Measurements from ENCODE around the gene RIT2. TPM values are rescaled to one million over a fixed set of nuclear protein-coding genes. Genes with fewer than 3 reads are reported as not detected.

Gene RIT2
- total RNA-seq, 2 experiments from 2014 or later: not detected

- Mint-ChIP-seq H3K9me3 (peaks cover 2% of the 10 kb centered on the region), H3K27ac (no peak overlapping the region), H3K4me3 (no peak overlapping the region), H3K4me1 (ENCODE audit: low read depth) (no peaks in the 10 kb centered on the region), H3K27me3 (no peaks in the 10 kb centered on the region), H3K36me3 (ENCODE audit: low read depth) (no peaks in the 10 kb centered on the region)
- intact Hi-C loops (cut with micrococcal nuclease): no loop called here
- ChIA-PET CTCF (no interaction called here), POLR2A (no interaction called here)
- TF ChIP-seq CTCF (IDR thresholded peaks at IDR 0.05): no peak
- no peak for ATAC-seq
- DNase-seq: no peak
These were observed 254.2 kb downstream of the RIT2 start for GRCh38 chr18:42861271-42861670.

GRCh38 chr18:42860548-42860947, 254.9 kb downstream of the RIT2 start:
- no peak overlapping the region for H3K4me3 Mint-ChIP-seq
- ChIA-PET CTCF (no interaction called here), POLR2A (no interaction called here)
- H3K27ac Mint-ChIP-seq: no peak overlapping the region
- ATAC-seq: no peak
- no peaks in the 10 kb centered on the region for H3K36me3 Mint-ChIP-seq (ENCODE audit: low read depth)
- peaks cover 2% of the 10 kb centered on the region for H3K9me3 Mint-ChIP-seq
- DNase-seq: no peak
- TF ChIP-seq CTCF (IDR thresholded peaks at IDR 0.05): no peak
- no peaks in the 10 kb centered on the region for H3K27me3 Mint-ChIP-seq
- intact Hi-C loops (cut with micrococcal nuclease): no loop called here
- no peaks in the 10 kb centered on the region for H3K4me1 Mint-ChIP-seq (ENCODE audit: low read depth)

GRCh38 chr18:42860011-42860410, 255.5 kb downstream of the RIT2 start:
- no peak for ATAC-seq
- no peak for TF ChIP-seq CTCF (IDR thresholded peaks at IDR 0.05)
- no peak for DNase-seq
- Mint-ChIP-seq H3K9me3 (peaks cover 2% of the 10 kb centered on the region), H3K27me3 (no peaks in the 10 kb centered on the region), H3K36me3 (ENCODE audit: low read depth) (no peaks in the 10 kb centered on the region), H3K4me3 (no peak overlapping the region), H3K27ac (no peak overlapping the region), H3K4me1 (ENCODE audit: low read depth) (no peaks in the 10 kb centered on the region)
- POLR2A ChIA-PET: no interaction called here
- CTCF ChIA-PET: no interaction called here
- intact Hi-C loops (cut with micrococcal nuclease): no loop called here

- Mint-ChIP-seq H3K27ac (no peak overlapping the region), H3K36me3 (ENCODE audit: low read depth) (no peaks in the 10 kb centered on the region), H3K27me3 (no peaks in the 10 kb centered on the region), H3K9me3 (peaks cover 4% of the 10 kb centered on the region), H3K4me3 (no peak overlapping the region), H3K4me1 (ENCODE audit: low read depth) (no peaks in the 10 kb centered on the region)
- intact Hi-C loops (cut with micrococcal nuclease): no loop called here
- no peak for DNase-seq
- no peak for TF ChIP-seq CTCF (IDR thresholded peaks at IDR 0.05)
- ChIA-PET CTCF (no interaction called here), POLR2A (no interaction called here)
- ATAC-seq: no peak
These were observed 260.9 kb downstream of the RIT2 start for GRCh38 chr18:42854558-42854957.

- CTCF ChIA-PET: no interaction called here
- intact Hi-C loops (cut with micrococcal nuclease): no loop called here
- Mint-ChIP-seq H3K36me3 (ENCODE audit: low read depth) (no peaks in the 10 kb centered on the region), H3K4me3 (no peak overlapping the region), H3K27me3 (no peaks in the 10 kb centered on the region), H3K4me1 (ENCODE audit: low read depth) (no peaks in the 10 kb centered on the region), H3K27ac (no peak overlapping the region), H3K9me3 (peaks cover 3% of the 10 kb centered on the region)
- no peak for TF ChIP-seq CTCF (IDR thresholded peaks at IDR 0.05)
- DNase-seq (no peak), ATAC-seq (no peak)
- POLR2A ChIA-PET: interaction anchor here (0.7 kb wide), 1 partner anchor 625 kb away, joined by 3 read pairs; no protein-coding TSS in a partner anchor
These were observed 265.1 kb downstream of the RIT2 start for GRCh38 chr18:42850174-42851083.
